PC-9 (cell line): ENCODE results near the gene SYNE1.

Experiments
- CTCF ChIP-seq: fragments of 200-600 bp; sonication (generic); conservative IDR thresholded peaks from 2 replicates; pipeline ENCODE4 v1.6.1; 2017; ENCODE audit warnings: mixed run types, antibody characterized with exemption, mild to moderate bottlenecking, moderate library complexity
- EZH2 ChIP-seq: fragments of 200-600 bp; sonication (generic); IDR thresholded peaks from 2 replicates; pipeline ENCODE4 v1.8.0; 2017; ENCODE audit warnings: antibody characterized with exemption, low read depth

- TF ChIP-seq CTCF (no peak), EZH2 (no peak)
Measured at GRCh38 chr6:152295346-152295745, 341.8 kb downstream of the SYNE1 start.
